ENCODE measurements around the gene SORCS1. TPM values are rescaled to one million over a fixed set of nuclear protein-coding genes. Genes with fewer than 3 reads are reported as not detected.

SORCS1 gene
- total RNA-seq, 1 donor from 2014 or later, result 1.1 TPM

- Mint-ChIP-seq H3K4me1 (ENCODE audit: low read depth, unreplicated experiment) (peaks cover 9% of the 10 kb centered on the region), H3K36me3 (ENCODE audit: low read depth, unreplicated experiment) (no peaks in the 10 kb centered on the region), H3K27ac (ENCODE audit: unreplicated experiment) (no peak overlapping the region), H3K27me3 (ENCODE audit: low read depth, unreplicated experiment) (no peaks in the 10 kb centered on the region), H3K4me3 (ENCODE audit: unreplicated experiment) (no peak overlapping the region), H3K9me3 (ENCODE audit: unreplicated experiment) (no peaks in the 10 kb centered on the region)
- H3K9me3 ChIP-seq (ENCODE audit: insufficient read depth, low read depth, low read length), result no peaks in the 10 kb centered on the region
- no peaks in the 10 kb centered on the region for H4K20me1 ChIP-seq (ENCODE audit: insufficient read depth, low read length)
- FAIRE-seq (no peak), DNase-seq (ENCODE audit: low read depth) (no peak)
- H3K9ac ChIP-seq (ENCODE audit: low read length), result no peak overlapping the region
- no peaks in the 10 kb centered on the region for H3K79me2 ChIP-seq (ENCODE audit: insufficient read depth, low read length)
- TF ChIP-seq EZH2 (IDR thresholded peaks at IDR 0.05; ENCODE audit: insufficient read depth, low read length) (no peak), CTCF (IDR thresholded peaks at IDR 0.05; ENCODE audit: insufficient read depth, low read depth, low read length) (no peak)
- no peaks in the 10 kb centered on the region for H3K36me3 ChIP-seq (ENCODE audit: insufficient read depth, low read length)
- no peak overlapping the region for H3K4me2 ChIP-seq (ENCODE audit: low read length)
- H3K4me1 ChIP-seq (ENCODE audit: insufficient read depth, low read length), result no peaks in the 10 kb centered on the region
- H3K27ac ChIP-seq (ENCODE audit: low read depth, low read length), result no peak overlapping the region
- H3K4me3 ChIP-seq (ENCODE audit: insufficient read depth, low read depth, low read length), result no peak overlapping the region
- no peaks in the 10 kb centered on the region for H3K27me3 ChIP-seq (ENCODE audit: insufficient read depth, low read length)
- H2AFZ ChIP-seq (ENCODE audit: low read depth, low read length), result no peak overlapping the region
These were observed 208.1 kb downstream of the SORCS1 start for GRCh38 chr10:106956216-106956915.

GRCh38 chr10:106955133-106955532, 209.4 kb downstream of the SORCS1 start:
- H3K9ac ChIP-seq (ENCODE audit: low read length), result no peak overlapping the region
- no peak for DNase-seq (ENCODE audit: low read depth)
- no peak overlapping the region for H3K4me3 ChIP-seq (ENCODE audit: insufficient read depth, low read depth, low read length)
- no peaks in the 10 kb centered on the region for H3K36me3 ChIP-seq (ENCODE audit: insufficient read depth, low read length)
- no peaks in the 10 kb centered on the region for H3K9me3 Mint-ChIP-seq (ENCODE audit: unreplicated experiment)
- H3K4me3 Mint-ChIP-seq (ENCODE audit: unreplicated experiment), result no peak overlapping the region
- H3K27me3 ChIP-seq (ENCODE audit: insufficient read depth, low read length), result no peaks in the 10 kb centered on the region
- TF ChIP-seq EZH2 (IDR thresholded peaks at IDR 0.05; ENCODE audit: insufficient read depth, low read length) (no peak), CTCF (IDR thresholded peaks at IDR 0.05; ENCODE audit: insufficient read depth, low read depth, low read length) (no peak)
- H3K4me2 ChIP-seq (ENCODE audit: low read length), result no peak overlapping the region
- no peaks in the 10 kb centered on the region for H3K27me3 Mint-ChIP-seq (ENCODE audit: low read depth, unreplicated experiment)
- no peaks in the 10 kb centered on the region for H4K20me1 ChIP-seq (ENCODE audit: insufficient read depth, low read length)
- no peaks in the 10 kb centered on the region for H3K79me2 ChIP-seq (ENCODE audit: insufficient read depth, low read length)
- no peak for FAIRE-seq
- H3K36me3 Mint-ChIP-seq (ENCODE audit: low read depth, unreplicated experiment), result no peaks in the 10 kb centered on the region
- H3K27ac Mint-ChIP-seq (ENCODE audit: unreplicated experiment), result no peak overlapping the region
- H3K9me3 ChIP-seq (ENCODE audit: insufficient read depth, low read depth, low read length), result peaks cover 3% of the 10 kb centered on the region
- no peaks in the 10 kb centered on the region for H3K4me1 ChIP-seq (ENCODE audit: insufficient read depth, low read length)
- H2AFZ ChIP-seq (ENCODE audit: low read depth, low read length), result no peak overlapping the region
- H3K27ac ChIP-seq (ENCODE audit: low read depth, low read length), result no peak overlapping the region
- peaks cover 9% of the 10 kb centered on the region for H3K4me1 Mint-ChIP-seq (ENCODE audit: low read depth, unreplicated experiment)

GRCh38 chr10:106952033-106952432, 212.5 kb downstream of the SORCS1 start:
- Histone ChIP-seq H3K27me3 (ENCODE audit: insufficient read depth, low read length) (no peaks in the 10 kb centered on the region), H3K79me2 (ENCODE audit: insufficient read depth, low read length) (no peaks in the 10 kb centered on the region), H3K4me2 (ENCODE audit: low read length) (no peak overlapping the region), H3K27ac (ENCODE audit: low read depth, low read length) (no peak overlapping the region), H2AFZ (ENCODE audit: low read depth, low read length) (no peak overlapping the region), H3K36me3 (ENCODE audit: insufficient read depth, low read length) (no peaks in the 10 kb centered on the region), H3K9me3 (ENCODE audit: insufficient read depth, low read depth, low read length) (peaks cover 4% of the 10 kb centered on the region), H3K9ac (ENCODE audit: low read length) (no peak overlapping the region), H3K4me3 (ENCODE audit: insufficient read depth, low read depth, low read length) (no peak overlapping the region), H4K20me1 (ENCODE audit: insufficient read depth, low read length) (no peaks in the 10 kb centered on the region), H3K4me1 (ENCODE audit: insufficient read depth, low read length) (no peaks in the 10 kb centered on the region)
- TF ChIP-seq CTCF (IDR thresholded peaks at IDR 0.05; ENCODE audit: insufficient read depth, low read depth, low read length), result no peak
- no peak for TF ChIP-seq EZH2 (IDR thresholded peaks at IDR 0.05; ENCODE audit: insufficient read depth, low read length)
- H3K27me3 Mint-ChIP-seq (ENCODE audit: low read depth, unreplicated experiment), result no peaks in the 10 kb centered on the region
- no peaks in the 10 kb centered on the region for H3K4me1 Mint-ChIP-seq (ENCODE audit: low read depth, unreplicated experiment)
- no peak overlapping the region for H3K27ac Mint-ChIP-seq (ENCODE audit: unreplicated experiment)
- no peak for FAIRE-seq
- no peak overlapping the region for H3K4me3 Mint-ChIP-seq (ENCODE audit: unreplicated experiment)
- DNase-seq (ENCODE audit: low read depth), result no peak
- no peaks in the 10 kb centered on the region for H3K36me3 Mint-ChIP-seq (ENCODE audit: low read depth, unreplicated experiment)
- H3K9me3 Mint-ChIP-seq (ENCODE audit: unreplicated experiment), result no peaks in the 10 kb centered on the region
